ACC112 (cell line): ENCODE measurements around the gene ADAMTS2.
A peak's percentile ranks its signal among the peaks of the same experiment; 100 is the strongest.

Experiments
- H2AFZ ChIP-seq: fragments of 200-600 bp; sonication (generic); one replicate; pipeline ENCODE4 v1.6.0; 2017; ENCODE audit warnings: antibody characterized with exemption, low read length; ENCODE audit not compliant: unreplicated experiment
- H3K27ac ChIP-seq: fragments of 200-600 bp; sonication (generic); 2 replicates; pipeline ENCODE4 v1.5.1; 2014; ENCODE audit warnings: low read depth, mild to moderate bottlenecking, antibody characterized with exemption, low read length, moderate library complexity
- H3K27me3 ChIP-seq: fragments of 200-600 bp; sonication (generic); 2 replicates; pipeline ENCODE4 v1.6.1; 2014; ENCODE audit warnings: mild to moderate bottlenecking, antibody characterized with exemption, low read length, moderate library complexity, mixed read lengths; ENCODE audit not compliant: insufficient read depth
- H3K36me3 ChIP-seq: fragments of 200-600 bp; sonication (generic); 2 replicates; pipeline ENCODE4 v1.6.1; 2016; ENCODE audit warnings: mild to moderate bottlenecking, antibody characterized with exemption, low read length, moderate library complexity, mixed read lengths; ENCODE audit not compliant: insufficient read depth
- H3K4me1 ChIP-seq: fragments of 200-600 bp; sonication (generic); one replicate; pipeline ENCODE4 v1.6.1; 2016; ENCODE audit warnings: low read length, mixed read lengths; ENCODE audit not compliant: insufficient read depth, unreplicated experiment, control insufficient read depth
- H3K4me3 ChIP-seq: fragments of 200-600 bp; sonication (generic); 2 replicates; pipeline ENCODE4 v1.5.1; 2014; ENCODE audit warnings: mild to moderate bottlenecking, low read depth, low read length
- H3K79me2 ChIP-seq: fragments of 200-600 bp; sonication (generic); one replicate; pipeline ENCODE4 v1.6.0; 2016; ENCODE audit warnings: low read length; ENCODE audit not compliant: control insufficient read depth, unreplicated experiment, insufficient read depth

ADAMTS2 gene

GRCh38 chr5:179314606-179315355 lies 30.5 kb downstream of the ADAMTS2 start:
- Histone ChIP-seq H3K27ac (peak overlapping the region; percentile 81), H3K27me3 (no peaks in the 10 kb centered on the region), H3K36me3 (peaks cover 6% of the 10 kb centered on the region; the same call in 1 of the 2 replicates), H3K79me2 (peaks cover 54% of the 10 kb centered on the region), H2AFZ (no peak overlapping the region), H3K4me3 (no peak overlapping the region), H3K4me1 (peaks cover 14% of the 10 kb centered on the region)

GRCh38 chr5:179313849-179314521 lies 31.3 kb downstream of the ADAMTS2 start:
- H3K27me3 ChIP-seq: no peaks in the 10 kb centered on the region
- H3K36me3 ChIP-seq: peaks cover 6% of the 10 kb centered on the region; the same call in 1 of the 2 replicates
- peak overlapping the region; percentile 81 for H3K27ac ChIP-seq
- no peak overlapping the region for H2AFZ ChIP-seq
- H3K4me3 ChIP-seq: no peak overlapping the region
- H3K4me1 ChIP-seq: peaks cover 12% of the 10 kb centered on the region
- H3K79me2 ChIP-seq: peaks cover 57% of the 10 kb centered on the region

- Histone ChIP-seq H3K4me1 (peaks cover 12% of the 10 kb centered on the region), H3K79me2 (peaks cover 49% of the 10 kb centered on the region), H3K27ac (no peak overlapping the region), H3K4me3 (no peak overlapping the region), H3K36me3 (peaks cover 6% of the 10 kb centered on the region; the same call in 1 of the 2 replicates), H2AFZ (no peak overlapping the region), H3K27me3 (no peaks in the 10 kb centered on the region)
Measured at GRCh38 chr5:179312557-179313235, 32.6 kb downstream of the ADAMTS2 start.

GRCh38 chr5:179311581-179311980 lies 33.7 kb downstream of the ADAMTS2 start:
- Histone ChIP-seq H2AFZ (no peak overlapping the region), H3K27me3 (no peaks in the 10 kb centered on the region), H3K4me3 (no peak overlapping the region), H3K79me2 (peaks cover 57% of the 10 kb centered on the region), H3K36me3 (peaks cover 3% of the 10 kb centered on the region; the same call in 1 of the 2 replicates), H3K4me1 (peaks cover 21% of the 10 kb centered on the region), H3K27ac (no peak overlapping the region)

- Histone ChIP-seq H2AFZ (no peak overlapping the region), H3K79me2 (peaks cover 59% of the 10 kb centered on the region), H3K4me1 (peaks cover 26% of the 10 kb centered on the region), H3K27me3 (no peaks in the 10 kb centered on the region), H3K36me3 (no peaks in the 10 kb centered on the region), H3K27ac (no peak overlapping the region), H3K4me3 (no peak overlapping the region)
Measured at GRCh38 chr5:179311091-179311470, 34.2 kb downstream of the ADAMTS2 start.

GRCh38 chr5:179310439-179311090 lies 34.7 kb downstream of the ADAMTS2 start:
- Histone ChIP-seq H3K4me3 (no peak overlapping the region), H2AFZ (no peak overlapping the region), H3K4me1 (peaks cover 31% of the 10 kb centered on the region), H3K27ac (no peak overlapping the region), H3K79me2 (peaks cover 59% of the 10 kb centered on the region), H3K36me3 (no peaks in the 10 kb centered on the region), H3K27me3 (no peaks in the 10 kb centered on the region)

- Histone ChIP-seq H3K79me2 (peaks cover 59% of the 10 kb centered on the region), H3K36me3 (no peaks in the 10 kb centered on the region), H3K27ac (no peak overlapping the region), H3K4me1 (peaks cover 36% of the 10 kb centered on the region), H3K4me3 (no peak overlapping the region), H3K27me3 (no peaks in the 10 kb centered on the region), H2AFZ (no peak overlapping the region)
Measured at GRCh38 chr5:179309751-179310320, 35.4 kb downstream of the ADAMTS2 start.

GRCh38 chr5:179309383-179309670 lies 35.9 kb downstream of the ADAMTS2 start:
- Histone ChIP-seq H3K36me3 (no peaks in the 10 kb centered on the region), H3K4me1 (peaks cover 33% of the 10 kb centered on the region), H3K27ac (no peak overlapping the region), H2AFZ (no peak overlapping the region), H3K27me3 (no peaks in the 10 kb centered on the region), H3K79me2 (peaks cover 55% of the 10 kb centered on the region), H3K4me3 (no peak overlapping the region)

- Histone ChIP-seq H3K27ac (no peak overlapping the region), H3K36me3 (no peaks in the 10 kb centered on the region), H3K4me1 (peaks cover 34% of the 10 kb centered on the region), H2AFZ (no peak overlapping the region), H3K4me3 (no peak overlapping the region), H3K79me2 (peaks cover 56% of the 10 kb centered on the region), H3K27me3 (no peaks in the 10 kb centered on the region)
Measured at GRCh38 chr5:179308563-179309382, 36.5 kb downstream of the ADAMTS2 start.
